Upper lobe of left lung (tissue), 6 donors: Measurements from ENCODE around the gene GRHL1. TPM values are rescaled to one million over a fixed set of nuclear protein-coding genes. Genes with fewer than 3 reads are reported as not detected.

Source experiments
- ATAC-seq, 2 donors: fragments of 200-7000 bp; cut with Tn5 transposase; one replicate each; pipeline ENCODE4 v1.9.1; 2022; ENCODE audit warnings: mild to moderate bottlenecking in 2 of 2, moderate library complexity in 2 of 2; ENCODE audit not compliant: low FRiP score in 2 of 2
- DNase-seq, 2 donors: peaks; one replicate each; pipeline ENCODE4 v3.0.0-alpha.2; 2019 to 2020
- H3K27ac ChIP-seq, 4 donors: fragments of 200-600 bp; sonication (generic); one replicate each; pipeline ENCODE4 v1.5.1; 2016 to 2019
- H3K27me3 ChIP-seq, 4 donors: fragments of 200-600 bp; sonication (generic); one replicate each; pipeline ENCODE4 v1.5.1; 2017 to 2019
- H3K36me3 ChIP-seq, 4 donors: fragments of 200-600 bp; sonication (generic); one replicate each; pipeline ENCODE4 v1.5.1; 2016 to 2019
- H3K4me1 ChIP-seq, 4 donors: fragments of 200-600 bp; sonication (generic); one replicate each; pipeline ENCODE4 v1.5.1; 2018 to 2019
- H3K4me3 ChIP-seq, 4 donors: fragments of 200-600 bp; sonication (generic); one replicate each; pipeline ENCODE4 v1.5.1; 2017 to 2019; ENCODE audit warnings: mild to moderate bottlenecking in 2 of 4, moderate library complexity in 1 of 4
- H3K9me3 ChIP-seq, 4 donors: fragments of 200-600 bp; sonication (generic); one replicate each; pipeline ENCODE4 v1.5.1; 2018 to 2019
- EP300 ChIP-seq, 4 donors: sonication (generic); formaldehyde crosslinking; IDR thresholded peaks; one replicate each; pipeline ENCODE4 v1.5.1; 2017; ENCODE audit warnings: antibody characterized with exemption in 4 of 4, control low read depth in 2 of 4
- POLR2A ChIP-seq, 4 donors: fragments of 450-650 bp; IDR thresholded peaks; one replicate each; pipeline ENCODE4 v1.5.1; 2016 to 2017; ENCODE audit warnings: antibody characterized with exemption in 4 of 4, mild to moderate bottlenecking in 2 of 4
- POLR2AphosphoS5 ChIP-seq, 2 donors: sonication (generic); formaldehyde crosslinking; IDR thresholded peaks; one replicate each; pipeline ENCODE4 v1.5.1; 2017; ENCODE audit warnings: antibody characterized with exemption in 2 of 2
- WGBS, 2 donors: methylation state at CpG; one replicate each; pipeline ENCODE4 v1.1.5; 2017 to 2018; 5-methylcytosine and 5-hydroxymethylcytosine counted together
- total RNA-seq, 6 donors: library from RNA; depleted of rRNA in 4 of 6; stranded (reverse); fragments of >200 nt in 4 of 6; gene quantifications; one replicate each; pipeline versions ENCODE4 v1.1.0 to v1.2.1, GENCODE V29; 2016 to 2021
- TF ChIP-seq, protein P1 (sequence below), 6 experiments: fragments of 450-650 bp in 4 of 6; fragments of 200-600 bp in 2 of 6; sonication (generic) in 2 of 6; IDR thresholded peaks; one replicate each; pipeline ENCODE4 v1.5.1; 2016 to 2019; ENCODE audit warnings: antibody characterized with exemption in 6 of 6
- donor health status: DM: no; HTN: no; CAD: no; lungs with moderate emphysema.
- donor health status: DM: no; HTN: yes; CAD: no; lungs with severe emphysema.

Gene GRHL1
- total RNA-seq, 6 donors from 2014 or later, result 4.3 to 18.0 (median 10.1) TPM

DNA sequence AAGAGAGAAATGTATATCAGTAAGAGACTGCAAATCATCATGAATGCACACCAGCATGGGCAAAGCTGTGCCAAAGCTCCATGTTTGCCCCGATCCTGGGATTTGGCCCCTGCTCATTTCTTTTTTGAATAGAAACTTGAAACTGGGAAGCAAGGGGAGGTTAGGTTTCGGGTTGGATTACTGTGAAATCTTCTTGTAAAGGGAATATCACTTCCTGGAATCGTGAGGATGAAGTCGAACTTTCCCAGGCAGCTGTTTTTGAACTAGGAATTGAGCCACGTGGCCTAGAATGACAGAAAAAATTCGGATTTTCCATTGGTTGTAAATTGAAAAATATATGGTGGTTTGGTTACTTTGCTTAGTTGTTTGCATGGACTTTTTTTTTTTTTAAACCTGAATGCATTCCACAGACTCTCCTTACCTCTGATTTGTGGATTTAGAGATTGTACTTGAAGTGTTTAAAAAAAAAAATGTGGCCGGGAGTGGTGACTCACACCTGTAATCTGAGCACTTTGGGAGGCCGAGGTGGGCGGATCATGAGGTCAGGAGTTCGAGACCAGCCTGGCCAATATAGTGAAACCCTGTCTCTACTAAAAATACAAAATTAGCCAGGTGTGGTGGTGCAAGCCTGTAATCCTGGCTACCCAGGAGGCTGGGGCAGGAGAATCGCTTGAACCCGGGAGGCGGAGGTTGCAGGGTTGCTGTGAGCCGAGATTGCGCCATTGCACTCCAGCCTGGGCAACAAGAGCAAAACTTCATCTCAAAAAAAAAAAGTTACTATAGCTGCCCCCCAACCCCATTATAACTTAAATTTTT, 32.1 kb downstream of the GRHL1 start:
- no peak for DNase-seq
- Histone ChIP-seq H3K4me1 (peaks cover 10 to 20% (median 13%) of the 10 kb centered on the region in 4 donors), H3K27ac (peak overlapping the region in 1 of 4 donors; percentile 52), H3K4me3 (no peak overlapping the region), H3K36me3 (no peaks in the 10 kb centered on the region), H3K9me3 (no peaks in the 10 kb centered on the region), H3K27me3 (no peaks in the 10 kb centered on the region)
- TF ChIP-seq EP300 (IDR thresholded peaks at IDR 0.05) (no peak), POLR2A (IDR thresholded peaks at IDR 0.05) (no peak)
- TF ChIP-seq, protein P1, sequence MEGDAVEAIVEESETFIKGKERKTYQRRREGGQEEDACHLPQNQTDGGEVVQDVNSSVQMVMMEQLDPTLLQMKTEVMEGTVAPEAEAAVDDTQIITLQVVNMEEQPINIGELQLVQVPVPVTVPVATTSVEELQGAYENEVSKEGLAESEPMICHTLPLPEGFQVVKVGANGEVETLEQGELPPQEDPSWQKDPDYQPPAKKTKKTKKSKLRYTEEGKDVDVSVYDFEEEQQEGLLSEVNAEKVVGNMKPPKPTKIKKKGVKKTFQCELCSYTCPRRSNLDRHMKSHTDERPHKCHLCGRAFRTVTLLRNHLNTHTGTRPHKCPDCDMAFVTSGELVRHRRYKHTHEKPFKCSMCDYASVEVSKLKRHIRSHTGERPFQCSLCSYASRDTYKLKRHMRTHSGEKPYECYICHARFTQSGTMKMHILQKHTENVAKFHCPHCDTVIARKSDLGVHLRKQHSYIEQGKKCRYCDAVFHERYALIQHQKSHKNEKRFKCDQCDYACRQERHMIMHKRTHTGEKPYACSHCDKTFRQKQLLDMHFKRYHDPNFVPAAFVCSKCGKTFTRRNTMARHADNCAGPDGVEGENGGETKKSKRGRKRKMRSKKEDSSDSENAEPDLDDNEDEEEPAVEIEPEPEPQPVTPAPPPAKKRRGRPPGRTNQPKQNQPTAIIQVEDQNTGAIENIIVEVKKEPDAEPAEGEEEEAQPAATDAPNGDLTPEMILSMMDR (IDR thresholded peaks at IDR 0.05), result no peak
- 70 to 78% methylated on average over 15 of the region's 15 CpGs for WGBS, 2 donors
- ATAC-seq, result no peak

DNA sequence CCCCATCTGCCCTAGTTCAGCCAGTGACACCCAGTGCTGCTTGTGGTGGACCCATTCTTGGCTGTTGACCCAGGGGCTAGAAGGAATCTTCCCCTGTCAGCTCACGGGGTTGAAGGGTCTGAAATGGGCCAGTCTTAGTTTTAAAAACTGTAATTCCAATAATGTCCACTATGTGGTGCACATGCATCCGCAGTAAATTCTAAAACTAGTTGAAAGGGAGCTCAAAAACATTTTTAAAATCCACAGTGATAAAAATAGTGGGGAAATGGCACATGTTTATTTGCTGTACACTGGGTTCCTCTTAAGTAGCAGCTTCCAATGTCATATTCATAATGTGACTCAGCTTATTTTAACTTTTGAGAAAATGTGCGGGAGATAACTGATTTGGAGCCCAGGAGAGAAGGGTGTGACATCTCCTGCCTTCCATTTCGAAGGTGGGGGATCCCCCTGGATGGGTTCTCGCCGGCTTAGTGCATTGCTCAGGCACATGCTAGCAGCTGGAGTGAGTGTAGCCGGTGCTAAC, 32.8 kb downstream of the GRHL1 start:
- Histone ChIP-seq H3K9me3 (no peaks in the 10 kb centered on the region), H3K4me3 (no peak overlapping the region), H3K27ac (peak overlapping the region in 2 of 4 donors; percentile 46 to 52), H3K4me1 (peaks cover 10 to 20% (median 13%) of the 10 kb centered on the region in 4 donors), H3K36me3 (no peaks in the 10 kb centered on the region), H3K27me3 (no peaks in the 10 kb centered on the region)
- TF ChIP-seq POLR2A (IDR thresholded peaks at IDR 0.05) (no peak), EP300 (IDR thresholded peaks at IDR 0.05) (no peak), POLR2AphosphoS5 (IDR thresholded peaks at IDR 0.05) (no peak)
- TF ChIP-seq, protein P1 (IDR thresholded peaks at IDR 0.05), result peak; percentile 64 to 83 (median 73)
- ATAC-seq, result peak; percentile 74 to 86
- no peak for DNase-seq
- WGBS, 2 donors, result 21 to 23% methylated on average over 7 of the region's 7 CpGs

GRCh38 chr2:9984871-9985480, 33.5 kb downstream of the GRHL1 start:
- ATAC-seq (peak in 1 of 2 donors; percentile 48), DNase-seq (no peak)
- WGBS, 2 donors, result 75 to 78% methylated on average over 6 of the region's 6 CpGs
- no peaks in the 10 kb centered on the region for H3K9me3 ChIP-seq
- peaks cover 10 to 20% (median 13%) of the 10 kb centered on the region in 4 donors for H3K4me1 ChIP-seq
- H3K27me3 ChIP-seq, result no peaks in the 10 kb centered on the region
- no peaks in the 10 kb centered on the region for H3K36me3 ChIP-seq
- TF ChIP-seq, protein P1 (IDR thresholded peaks at IDR 0.05), result no peak
- peak overlapping the region in 2 of 4 donors; percentile 46 to 52 for H3K27ac ChIP-seq
- no peak overlapping the region for H3K4me3 ChIP-seq

GRCh38 chr2:9985531-9986328, 34.2 kb downstream of the GRHL1 start:
- WGBS, 2 donors, result 93 to 97% methylated on average over 5 of the region's 5 CpGs
- H3K4me3 ChIP-seq, result no peak overlapping the region
- no peaks in the 10 kb centered on the region for H3K27me3 ChIP-seq
- peaks cover 10 to 23% (median 13%) of the 10 kb centered on the region in 4 donors for H3K4me1 ChIP-seq
- no peak overlapping the region for H3K27ac ChIP-seq
- no peak for ATAC-seq
- no peak for TF ChIP-seq EP300 (IDR thresholded peaks at IDR 0.05)
- TF ChIP-seq, protein P1 (IDR thresholded peaks at IDR 0.05), result no peak
- no peaks in the 10 kb centered on the region for H3K36me3 ChIP-seq
- H3K9me3 ChIP-seq, result no peaks in the 10 kb centered on the region
- DNase-seq, result no peak
